OCI-LY3 (cell line): ENCODE measurements around the gene ADAMTS2.

Experiments
- EZH2phosphoT487 ChIP-seq: fragments of 200-600 bp; shearing (Covaris generic); IDR thresholded peaks from 2 replicates; pipeline ENCODE4 v1.6.1; 2018; ENCODE audit warnings: antibody characterized with exemption, mixed run types, low read depth
- TF ChIP-seq, protein P1 (sequence below): fragments of 200-600, 300-600 bp; sonication (generic); IDR thresholded peaks from 2 replicates; pipeline ENCODE4 v1.5.1; 2014; ENCODE audit warnings: antibody characterized with exemption, low read length, low read depth

DNA sequence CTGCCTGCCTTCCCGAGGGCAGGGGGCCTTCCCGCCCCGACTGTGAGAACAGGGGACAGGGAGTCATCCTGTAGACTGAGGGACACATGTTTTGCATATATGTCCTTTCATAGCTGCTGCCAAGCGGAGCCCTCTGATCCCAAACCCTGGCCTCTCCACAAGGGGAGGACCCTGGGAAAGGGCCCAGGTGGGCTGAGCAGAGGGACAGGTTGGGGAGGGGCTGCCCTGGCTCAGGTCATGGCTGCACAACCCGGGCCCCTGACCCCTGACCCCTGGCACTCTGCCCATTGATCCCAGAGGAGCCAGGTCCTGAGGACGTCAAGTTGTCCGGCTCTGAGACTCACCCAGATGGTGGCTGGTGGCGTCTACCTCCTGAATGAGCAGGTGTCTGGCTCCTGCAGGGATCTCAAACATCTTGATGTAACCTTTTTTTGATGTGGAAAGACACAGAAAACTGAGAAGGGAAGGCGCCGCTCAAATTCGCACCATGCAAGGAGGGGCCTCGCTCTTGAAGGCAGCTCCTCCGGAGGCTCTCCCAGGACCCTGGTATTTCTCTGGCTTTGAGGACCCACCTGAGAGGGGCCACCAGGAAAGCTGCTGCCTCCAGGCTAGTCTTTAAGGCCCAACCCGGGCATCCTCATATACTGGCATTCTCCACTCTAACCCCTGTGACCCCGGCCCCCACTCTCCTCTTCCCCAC, 213.2 kb downstream of the ADAMTS2 start:
- TF ChIP-seq, protein P1, sequence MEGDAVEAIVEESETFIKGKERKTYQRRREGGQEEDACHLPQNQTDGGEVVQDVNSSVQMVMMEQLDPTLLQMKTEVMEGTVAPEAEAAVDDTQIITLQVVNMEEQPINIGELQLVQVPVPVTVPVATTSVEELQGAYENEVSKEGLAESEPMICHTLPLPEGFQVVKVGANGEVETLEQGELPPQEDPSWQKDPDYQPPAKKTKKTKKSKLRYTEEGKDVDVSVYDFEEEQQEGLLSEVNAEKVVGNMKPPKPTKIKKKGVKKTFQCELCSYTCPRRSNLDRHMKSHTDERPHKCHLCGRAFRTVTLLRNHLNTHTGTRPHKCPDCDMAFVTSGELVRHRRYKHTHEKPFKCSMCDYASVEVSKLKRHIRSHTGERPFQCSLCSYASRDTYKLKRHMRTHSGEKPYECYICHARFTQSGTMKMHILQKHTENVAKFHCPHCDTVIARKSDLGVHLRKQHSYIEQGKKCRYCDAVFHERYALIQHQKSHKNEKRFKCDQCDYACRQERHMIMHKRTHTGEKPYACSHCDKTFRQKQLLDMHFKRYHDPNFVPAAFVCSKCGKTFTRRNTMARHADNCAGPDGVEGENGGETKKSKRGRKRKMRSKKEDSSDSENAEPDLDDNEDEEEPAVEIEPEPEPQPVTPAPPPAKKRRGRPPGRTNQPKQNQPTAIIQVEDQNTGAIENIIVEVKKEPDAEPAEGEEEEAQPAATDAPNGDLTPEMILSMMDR, result no peak
- no peak for TF ChIP-seq EZH2phosphoT487
